CD4-positive, alpha-beta T cell treated with Interleukin-6 at 100 ng/mL for 8 hours (primary cell): ENCODE data around the gene IFITM2.

Source experiments
- DNase-seq: peaks from one replicate; pipeline ENCODE4 v3.0.0-alpha.2; 2020; ENCODE audit warnings: mixed read lengths, low spot score

Gene IFITM2

GRCh38 chr11:307766-308708 is at the start of gene IFITM2:
Gene IFITM2, plus strand, starts transcription at chr11:307816. Its CDS starts 377 bp downstream, at chr11:308193.
- peak; percentile 49 for DNase-seq

GRCh38 chr11:259413-259812 is 48.2 kb upstream of the IFITM2 start:
- no peak for DNase-seq

GRCh38 chr11:261624-262023 is 46.0 kb upstream of the IFITM2 start:
- DNase-seq = no peak

- no peak for DNase-seq
These were observed 40.8 kb upstream of the IFITM2 start for GRCh38 chr11:266676-267439.

GRCh38 chr11:267491-267994 is 40.1 kb upstream of the IFITM2 start:
- DNase-seq = peak; percentile 58

- DNase-seq = peak; percentile 53
These were observed 38.9 kb upstream of the IFITM2 start for GRCh38 chr11:268716-269145.

GRCh38 chr11:269146-269890 is 38.3 kb upstream of the IFITM2 start:
- peak; percentile 67 for DNase-seq

- DNase-seq = no peak
These were observed 36.9 kb upstream of the IFITM2 start for GRCh38 chr11:270451-271318.

GRCh38 chr11:271319-271715 is 36.3 kb upstream of the IFITM2 start:
- no peak for DNase-seq

GRCh38 chr11:272195-272930 is 35.3 kb upstream of the IFITM2 start:
- no peak for DNase-seq

- no peak for DNase-seq
These were observed 34.8 kb upstream of the IFITM2 start for GRCh38 chr11:272931-273198.

- no peak for DNase-seq
These were observed 31.4 kb upstream of the IFITM2 start for GRCh38 chr11:276219-276618.

- no peak for DNase-seq
These were observed 29.3 kb upstream of the IFITM2 start, which contains the start of gene NLRP6 for GRCh38 chr11:278001-278951. Gene NLRP6, plus strand, starts transcription at chr11:278407. Its CDS starts 163 bp downstream, at chr11:278570.

- DNase-seq = no peak
These were observed 28.3 kb upstream of the IFITM2 start for GRCh38 chr11:279040-279965.

GRCh38 chr11:279966-280705 is 27.5 kb upstream of the IFITM2 start:
- peak; percentile 41 for DNase-seq

GRCh38 chr11:280706-281485 is 26.7 kb upstream of the IFITM2 start:
- DNase-seq = no peak
